K562 (cell line): ENCODE results near the gene ESR2. TPM values are rescaled to one million over a fixed set of nuclear protein-coding genes. Genes with fewer than 3 reads are reported as not detected.

Source experiments
- ATAC-seq: fragments of 200-7000 bp; cut with Tn5 transposase; 3 replicates; pipeline ENCODE4 v1.9.1; 2020; ENCODE audit warnings: moderate library complexity
- BruUV-seq: library from RNA; stranded (reverse); fragments of 400-500 nt; replicated peaks from 2 replicates; lab custom pipeline; 2021; lab: Mats Ljungman, UMichigan
- CTCF ChIA-PET: fragments of 300-600 bp; formaldehyde crosslinking; extraction: SDS; loops from one replicate; lab custom pipeline; 2021; ENCODE audit warnings: low intra/inter-chr PET ratio; lab: Yijun Ruan, JAX
- POLR2A ChIA-PET: fragments of 300-600, 350-650 bp; sonication (Branson Sonifier 250); formaldehyde crosslinking; extraction: SDS; loops from one replicate; lab custom pipeline; 2021; ENCODE audit warnings: antibody characterized with exemption, inconsistent platforms; lab: Yijun Ruan, JAX
- DNase-seq, 4 experiments: peaks; one replicate each; pipeline versions ENCODE4 v3.0.0 to v3.0.0-alpha.2; 2011 to 2018; ENCODE audit warnings: low spot score in 3 of 4, mixed read lengths in 3 of 4; ENCODE audit errors: extremely low read depth in 1 of 4
- FAIRE-seq: peaks from 2 replicates; lab custom pipeline; 2011; peaks lifted over from hg19 to GRCh38; lab: Jason Lieb, UNC
- H2AFZ ChIP-seq: 2 replicates; pipeline ENCODE4 v1.6.0; 2011; ENCODE audit warnings: low read depth, low read length, control low read depth, inconsistent platforms
- H3K27ac ChIP-seq: fragments of 200-600 bp; 3 replicates; pipeline ENCODE4 v1.8.0; 2011; ENCODE audit warnings: low read depth, mild to moderate bottlenecking, control low read depth, inconsistent platforms, low read length, moderate library complexity, mixed read lengths; ENCODE audit errors: extremely low read depth
- H3K27me3 ChIP-seq, 2 experiments: fragments of 300-600 bp in 1 of 2; 2 replicates in 1 of 2; 3 replicates in 1 of 2; pipeline versions ENCODE4 v1.6.0 to v1.8.0; 2011; ENCODE audit warnings: inconsistent platforms in 2 of 2, low read length in 2 of 2, mild to moderate bottlenecking in 1 of 2, mixed read lengths in 1 of 2, moderate library complexity in 1 of 2; ENCODE audit not compliant: control insufficient read depth in 2 of 2, insufficient read depth in 2 of 2
- H3K36me3 ChIP-seq: fragments of 300-600 bp; 3 replicates; pipeline ENCODE4 v1.8.0; 2011; ENCODE audit warnings: mild to moderate bottlenecking, low read length, inconsistent platforms; ENCODE audit not compliant: control insufficient read depth, insufficient read depth
- H3K4me1 ChIP-seq, 2 experiments: fragments of 200-600 bp in 1 of 2; replicated peaks in 1 of 2; 2 replicates in 1 of 2; 3 replicates in 1 of 2; pipeline versions ENCODE4 v1.5.1 to v1.8.0; 2011; ENCODE audit warnings: inconsistent platforms in 2 of 2, low read length in 2 of 2, mild to moderate bottlenecking in 1 of 2, mixed read lengths in 1 of 2, moderate library complexity in 1 of 2; ENCODE audit not compliant: control insufficient read depth in 2 of 2, insufficient read depth in 2 of 2
- H3K4me2 ChIP-seq: 2 replicates; pipeline ENCODE4 v1.6.1; 2011; ENCODE audit warnings: low read length, control low read depth, inconsistent platforms, mixed read lengths; ENCODE audit not compliant: insufficient read depth
- H3K4me3 ChIP-seq: fragments of 200-600 bp; sonication (generic), shearing (Covaris generic); 2 replicates; pipeline ENCODE4 v1.5.1; 2016; ENCODE audit warnings: control low read depth, inconsistent platforms
- H3K79me2 ChIP-seq: fragments of 200-600 bp; 3 replicates; pipeline ENCODE4 v1.8.0; 2011; ENCODE audit warnings: low read length, inconsistent platforms; ENCODE audit not compliant: control insufficient read depth, insufficient read depth
- H3K9ac ChIP-seq, 2 experiments: 2 replicates each; pipeline versions ENCODE4 v1.6.0 to v1.6.1; 2011; ENCODE audit warnings: low read depth in 2 of 2, low read length in 2 of 2, control low read depth in 1 of 2, inconsistent platforms in 1 of 2, mild to moderate bottlenecking in 1 of 2, mixed read lengths in 1 of 2; ENCODE audit not compliant: insufficient read depth in 1 of 2
- H3K9me1 ChIP-seq: one replicate; pipeline ENCODE4 v1.6.0; 2011; ENCODE audit warnings: inconsistent platforms, mild to moderate bottlenecking, low read length, moderate library complexity; ENCODE audit not compliant: control insufficient read depth, insufficient read depth
- H3K9me3 ChIP-seq: replicated peaks from 2 replicates; pipeline ENCODE4 v1.5.1; 2011; ENCODE audit warnings: low read depth, low read length, inconsistent platforms; ENCODE audit not compliant: control insufficient read depth, insufficient read depth
- H4K20me1 ChIP-seq: replicated peaks from 2 replicates; pipeline ENCODE4 v1.6.1; 2011; ENCODE audit warnings: low read length, inconsistent platforms, mixed read lengths; ENCODE audit not compliant: control insufficient read depth, insufficient read depth
- ETV6 ChIP-seq, 3 experiments: fragments of 150-350 bp in 1 of 3; sonication (generic) in 1 of 3; formaldehyde crosslinking in 1 of 3; IDR thresholded peaks; 2 replicates each; pipeline versions ENCODE4 v1.6.1 to v1.8.0; 2014 to 2022; ENCODE audit warnings: borderline replicate concordance in 2 of 3, low read depth in 2 of 3, antibody characterized with exemption in 1 of 3, low read length in 1 of 3, mild to moderate bottlenecking in 1 of 3, missing genetic modification reagents in 1 of 3
- GTF2A2 ChIP-seq: IDR thresholded peaks from 2 replicates; pipeline ENCODE4 v1.6.1; 2016; ENCODE audit warnings: mild to moderate bottlenecking, missing genetic modification characterization, missing compliant biosample characterization
- TCF3 ChIP-seq: sonication (generic); formaldehyde crosslinking; IDR thresholded peaks from 2 replicates; pipeline ENCODE4 v1.4.0; 2020; ENCODE audit warnings: mild to moderate bottlenecking, missing genetic modification reagents
- TOE1 ChIP-seq, 2 experiments: fragments of 450-650 bp in 1 of 2; sonication (generic) in 1 of 2; formaldehyde crosslinking in 1 of 2; IDR thresholded peaks; 2 replicates each; pipeline versions ENCODE4 v1.7.1 to v1.8.0; 2016 to 2022; ENCODE audit warnings: borderline replicate concordance in 2 of 2, mild to moderate bottlenecking in 2 of 2, antibody characterized with exemption in 1 of 2, inconsistent platforms in 1 of 2, low read depth in 1 of 2, missing genetic modification reagents in 1 of 2, moderate library complexity in 1 of 2
- U2AF2 ChIP-seq: fragments of 200-400 bp; formaldehyde crosslinking; optimal IDR thresholded peaks from 2 replicates; pipeline ENCODE3; 2017; ENCODE audit warnings: low read depth, mild to moderate bottlenecking, low read length
- ZNF384 ChIP-seq: IDR thresholded peaks from 2 replicates; pipeline ENCODE4 v1.6.1; 2012; ENCODE audit warnings: low read depth, low read length, improper control_type of control experiment
- WGBS: fragments of 100-300 bp; shearing (Covaris generic); methylation state at CpG from one replicate; pipeline ENCODE4 v1.1.6; 2016; ENCODE audit warnings: low coverage, mixed read lengths; ENCODE audit not compliant: insufficient coverage; ENCODE audit errors: missing lambda C conversion rate; 5-methylcytosine and 5-hydroxymethylcytosine counted together
- in situ Hi-C: fragments of 300-500 bp; cut with MboI; formaldehyde crosslinking; loops from 4 replicates; pipeline ENCODE4 v1.15.0; 2018; ENCODE audit warnings: inconsistent platforms, mixed read lengths
- intact Hi-C: fragments of 100-400 bp; cut with micrococcal nuclease; formaldehyde crosslinking; loops from 2 replicates; pipeline ENCODE4 v1.14.2; 2022
- polyA plus RNA-seq, 8 experiments: library from polyadenylated mRNA; depleted of rRNA in 4 of 8; stranded (reverse) in 5 of 8; unstranded in 3 of 8; fragments of >200 nt; fragmentation: Nextera tagmentation in 2 of 8; fragmentation: Illumina TruSeq in 1 of 8; extraction: Ambion mirVana in 2 of 8; extraction: Trizol in 1 of 8; gene quantifications; 2 replicates each; pipeline versions ENCODE4 v1.2.1 to v1.2.3, GENCODE V29; 2011 to 2014; ENCODE audit warnings: inconsistent platforms in 1 of 8, missing spikeins in 1 of 8
- total RNA-seq, 7 experiments: library from RNA; depleted of rRNA in 6 of 7; stranded (reverse); fragments of >200 nt in 6 of 7; fragmentation: Illumina TruSeq in 2 of 7; extraction: Trizol in 2 of 7; gene quantifications; 2 replicates each; pipeline versions ENCODE4 v1.2.1 to v1.2.3, GENCODE V29; 2011 to 2021; ENCODE audit warnings: low replicate concordance in 1 of 7
- TF ChIP-seq, protein P1 (sequence below): sonication (generic); formaldehyde crosslinking; IDR thresholded peaks from 2 replicates; pipeline ENCODE4 v1.8.0; 2022; ENCODE audit warnings: missing genetic modification reagents, mild to moderate bottlenecking, borderline replicate concordance
- TF ChIP-seq, protein P2 (sequence below): fragments of 150-350 bp; IDR thresholded peaks from 2 replicates; pipeline ENCODE4 v1.6.1; 2014; ENCODE audit warnings: low read depth, mild to moderate bottlenecking, low read length, borderline replicate concordance

Gene ESR2
- total and polyA plus RNA-seq, 9 of the 15 experiments (the other 6 are each of a cell fraction or from before 2014, with no cell fraction given): 0.07 to 3.8 (median 2.0) TPM

- no peaks in the 10 kb centered on the region for H4K20me1 ChIP-seq
- no peak overlapping the region for H3K4me2 ChIP-seq
- no peaks in the 10 kb centered on the region for H3K9me1 ChIP-seq
- 0% methylated on average over 1 of the region's 1 CpG for WGBS
- BruUV-seq: no TSS peak
- POLR2A ChIA-PET: interaction anchor here (0.6 kb wide), 1 partner anchor 81 kb away, joined by 3 read pairs; no protein-coding TSS in a partner anchor
- intact Hi-C loops (no loop called here), in situ Hi-C loops (loop anchor here (10.0 kb wide), 1 partner anchor 134 kb away; no protein-coding TSS in a partner anchor)
- CTCF ChIA-PET: no interaction called here
- DNase-seq (no peak), FAIRE-seq (no peak), ATAC-seq (no peak)
- TF ChIP-seq ZNF384 (peak; percentile 59), ETV6 (IDR thresholded peaks at IDR 0.05; ENCODE audit: borderline replicate concordance in 1 of 2, low read depth in 2 of 2, low read length in 1 of 2) (no peak), ETV6 (CRISPR knock-in tag; IDR thresholded peaks at IDR 0.05; ENCODE audit: borderline replicate concordance) (no peak), TCF3 (CRISPR knock-in tag) (no peak)
- H3K27ac ChIP-seq: no peak overlapping the region
- no peak overlapping the region for H3K4me3 ChIP-seq
- H2AFZ ChIP-seq: no peak overlapping the region
- no peaks in the 10 kb centered on the region for H3K36me3 ChIP-seq
- no peak overlapping the region for H3K9ac ChIP-seq
- peaks cover 0 to 12% of the 10 kb centered on the region in 2 experiments; a peak in 2 of 5 replicates for H3K4me1 ChIP-seq
- peaks cover 0 to 4% of the 10 kb centered on the region in 2 experiments; a peak in 1 of 5 replicates for H3K27me3 ChIP-seq
- no peaks in the 10 kb centered on the region for H3K79me2 ChIP-seq
- no peaks in the 10 kb centered on the region for H3K9me3 ChIP-seq
Observed at GRCh38 chr14:64298773-64299172, 4.6 kb upstream of the ESR2 start.

DNA sequence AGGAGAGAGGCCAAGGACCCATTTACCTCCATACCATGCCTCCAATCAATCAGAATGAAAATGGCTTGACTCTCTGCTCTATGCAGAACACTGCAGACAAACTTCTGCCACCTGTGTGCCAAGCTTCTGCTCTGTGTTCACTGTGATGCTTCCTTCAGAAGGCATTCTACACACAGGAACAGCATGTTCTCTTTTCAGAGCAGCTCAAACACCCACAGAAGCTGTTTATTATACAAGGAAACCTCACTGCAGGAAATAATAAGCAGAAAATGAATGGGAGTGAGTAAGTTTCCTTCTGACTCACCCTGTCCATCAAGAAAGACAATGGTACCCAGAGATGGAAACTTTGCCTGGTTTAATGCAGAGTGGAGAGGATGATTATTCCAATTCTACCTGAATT is 2.4 kb upstream of the ESR2 start:
- no peaks in the 10 kb centered on the region for H3K36me3 ChIP-seq
- no peak for DNase-seq
- 0 out of 3 replicates have a peak, but pooled peaks cover 3% of the 10 kb centered on the region for H3K79me2 ChIP-seq
- no peak overlapping the region for H3K4me3 ChIP-seq
- peaks cover 0 to 4% of the 10 kb centered on the region in 2 experiments; a peak in 1 of 5 replicates for H3K27me3 ChIP-seq
- H3K9ac ChIP-seq: no peak overlapping the region
- intact Hi-C loops (no loop called here), in situ Hi-C loops (loop anchor here (10.0 kb wide), 1 partner anchor 132 kb away; no protein-coding TSS in a partner anchor)
- ChIA-PET CTCF (no interaction called here), POLR2A (no interaction called here)
- no peaks in the 10 kb centered on the region for H3K9me3 ChIP-seq
- no peak overlapping the region for H3K27ac ChIP-seq
- no peak overlapping the region for H2AFZ ChIP-seq
- no peak for ATAC-seq
- no peaks in the 10 kb centered on the region for H3K9me1 ChIP-seq
- BruUV-seq: no TSS peak
- no peaks in the 10 kb centered on the region for H4K20me1 ChIP-seq
- FAIRE-seq: no peak
- no peak overlapping the region for H3K4me2 ChIP-seq
- peaks cover 0 to 12% of the 10 kb centered on the region in 2 experiments; a peak in 2 of 5 replicates for H3K4me1 ChIP-seq
- TF ChIP-seq, protein P1, sequence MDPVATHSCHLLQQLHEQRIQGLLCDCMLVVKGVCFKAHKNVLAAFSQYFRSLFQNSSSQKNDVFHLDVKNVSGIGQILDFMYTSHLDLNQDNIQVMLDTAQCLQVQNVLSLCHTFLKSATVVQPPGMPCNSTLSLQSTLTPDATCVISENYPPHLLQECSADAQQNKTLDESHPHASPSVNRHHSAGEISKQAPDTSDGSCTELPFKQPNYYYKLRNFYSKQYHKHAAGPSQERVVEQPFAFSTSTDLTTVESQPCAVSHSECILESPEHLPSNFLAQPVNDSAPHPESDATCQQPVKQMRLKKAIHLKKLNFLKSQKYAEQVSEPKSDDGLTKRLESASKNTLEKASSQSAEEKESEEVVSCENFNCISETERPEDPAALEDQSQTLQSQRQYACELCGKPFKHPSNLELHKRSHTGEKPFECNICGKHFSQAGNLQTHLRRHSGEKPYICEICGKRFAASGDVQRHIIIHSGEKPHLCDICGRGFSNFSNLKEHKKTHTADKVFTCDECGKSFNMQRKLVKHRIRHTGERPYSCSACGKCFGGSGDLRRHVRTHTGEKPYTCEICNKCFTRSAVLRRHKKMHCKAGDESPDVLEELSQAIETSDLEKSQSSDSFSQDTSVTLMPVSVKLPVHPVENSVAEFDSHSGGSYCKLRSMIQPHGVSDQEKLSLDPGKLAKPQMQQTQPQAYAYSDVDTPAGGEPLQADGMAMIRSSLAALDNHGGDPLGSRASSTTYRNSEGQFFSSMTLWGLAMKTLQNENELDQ (CRISPR knock-in tag): no peak
- no peak for TF ChIP-seq TOE1 (IDR thresholded peaks at IDR 0.05; ENCODE audit: borderline replicate concordance)
- TF ChIP-seq TOE1 (CRISPR knock-in tag; IDR thresholded peaks at IDR 0.05; ENCODE audit: borderline replicate concordance, low read depth): no peak
- no peak for TF ChIP-seq GTF2A2
- TF ChIP-seq, protein P2, sequence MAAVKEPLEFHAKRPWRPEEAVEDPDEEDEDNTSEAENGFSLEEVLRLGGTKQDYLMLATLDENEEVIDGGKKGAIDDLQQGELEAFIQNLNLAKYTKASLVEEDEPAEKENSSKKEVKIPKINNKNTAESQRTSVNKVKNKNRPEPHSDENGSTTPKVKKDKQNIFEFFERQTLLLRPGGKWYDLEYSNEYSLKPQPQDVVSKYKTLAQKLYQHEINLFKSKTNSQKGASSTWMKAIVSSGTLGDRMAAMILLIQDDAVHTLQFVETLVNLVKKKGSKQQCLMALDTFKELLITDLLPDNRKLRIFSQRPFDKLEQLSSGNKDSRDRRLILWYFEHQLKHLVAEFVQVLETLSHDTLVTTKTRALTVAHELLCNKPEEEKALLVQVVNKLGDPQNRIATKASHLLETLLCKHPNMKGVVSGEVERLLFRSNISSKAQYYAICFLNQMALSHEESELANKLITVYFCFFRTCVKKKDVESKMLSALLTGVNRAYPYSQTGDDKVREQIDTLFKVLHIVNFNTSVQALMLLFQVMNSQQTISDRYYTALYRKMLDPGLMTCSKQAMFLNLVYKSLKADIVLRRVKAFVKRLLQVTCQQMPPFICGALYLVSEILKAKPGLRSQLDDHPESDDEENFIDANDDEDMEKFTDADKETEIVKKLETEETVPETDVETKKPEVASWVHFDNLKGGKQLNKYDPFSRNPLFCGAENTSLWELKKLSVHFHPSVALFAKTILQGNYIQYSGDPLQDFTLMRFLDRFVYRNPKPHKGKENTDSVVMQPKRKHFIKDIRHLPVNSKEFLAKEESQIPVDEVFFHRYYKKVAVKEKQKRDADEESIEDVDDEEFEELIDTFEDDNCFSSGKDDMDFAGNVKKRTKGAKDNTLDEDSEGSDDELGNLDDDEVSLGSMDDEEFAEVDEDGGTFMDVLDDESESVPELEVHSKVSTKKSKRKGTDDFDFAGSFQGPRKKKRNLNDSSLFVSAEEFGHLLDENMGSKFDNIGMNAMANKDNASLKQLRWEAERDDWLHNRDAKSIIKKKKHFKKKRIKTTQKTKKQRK: no peak
- TF ChIP-seq U2AF2: no peak
